GM19455 (cell line): ENCODE measurements around the gene ZNF592.
"Not testable (repeated sequence)": the region's sequence is repeated elsewhere in the genome, so short reads cannot be mapped to it uniquely, and the experiment has no call there.

Experiments used
- ATAC-seq: cut with Tn5 transposase; IDR thresholded peaks from one replicate; pipeline ENCODE4 v1.9.1; 2021; ENCODE audit not compliant: unreplicated experiment

ZNF592 gene

DNA sequence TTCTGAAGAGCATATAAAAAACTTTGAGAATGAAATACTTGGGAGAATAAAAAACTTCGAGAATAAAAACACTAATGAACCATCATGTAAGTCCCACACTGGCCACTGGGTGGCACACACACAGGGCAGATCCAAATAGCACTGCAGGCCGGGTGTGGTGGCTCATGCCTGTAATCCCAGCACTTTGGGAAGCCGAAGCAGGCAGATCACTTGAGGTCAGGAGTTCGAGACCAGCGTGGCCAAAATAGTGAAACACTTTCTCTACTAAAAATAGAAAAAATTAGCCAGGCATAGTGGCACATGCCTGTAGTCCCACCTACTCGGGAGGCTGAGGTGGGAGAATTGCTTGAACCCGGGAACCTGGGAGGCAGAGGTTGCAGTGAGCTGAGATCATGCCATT is 97.2 kb downstream of the ZNF592 start:
- ATAC-seq = not testable (repeated sequence)

DNA sequence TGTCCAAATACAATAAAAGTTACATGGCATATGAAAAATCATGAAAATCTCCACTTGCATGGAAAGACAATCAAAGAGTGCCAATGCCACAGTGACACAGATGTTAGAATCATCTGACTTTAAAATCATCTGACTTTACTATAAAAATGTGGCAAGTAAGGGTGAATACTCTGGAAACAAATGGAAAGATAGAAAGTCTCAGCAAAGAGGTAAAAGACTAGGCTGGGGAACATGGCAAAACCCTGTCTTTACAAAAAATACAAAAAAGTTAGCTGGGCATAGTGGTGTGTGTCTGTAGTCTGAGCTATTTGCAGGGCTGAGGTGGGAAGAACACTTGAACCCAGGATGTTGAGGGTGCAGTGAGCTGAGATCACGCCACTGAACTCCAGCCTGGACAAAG is 97.9 kb downstream of the ZNF592 start:
- ATAC-seq = no peak

DNA sequence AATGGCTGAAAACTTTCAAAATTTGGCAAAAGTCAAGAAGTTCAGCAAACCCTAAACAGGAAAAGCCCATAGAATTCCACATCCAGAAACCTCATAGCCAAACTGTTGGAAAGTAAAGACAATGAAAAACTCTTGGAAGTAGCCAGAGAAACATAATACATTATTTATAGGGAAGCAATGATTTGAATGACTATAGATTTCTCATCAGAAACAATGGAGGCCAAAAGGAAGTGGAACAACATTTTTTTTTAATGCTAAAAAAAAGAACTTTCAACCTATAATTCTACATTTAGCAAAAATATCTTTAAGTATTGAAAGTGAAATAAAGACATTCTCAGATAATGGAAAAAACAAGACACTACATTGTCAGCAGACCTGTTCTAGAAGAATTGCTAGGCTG is 99.0 kb downstream of the ZNF592 start:
- no peak for ATAC-seq

DNA sequence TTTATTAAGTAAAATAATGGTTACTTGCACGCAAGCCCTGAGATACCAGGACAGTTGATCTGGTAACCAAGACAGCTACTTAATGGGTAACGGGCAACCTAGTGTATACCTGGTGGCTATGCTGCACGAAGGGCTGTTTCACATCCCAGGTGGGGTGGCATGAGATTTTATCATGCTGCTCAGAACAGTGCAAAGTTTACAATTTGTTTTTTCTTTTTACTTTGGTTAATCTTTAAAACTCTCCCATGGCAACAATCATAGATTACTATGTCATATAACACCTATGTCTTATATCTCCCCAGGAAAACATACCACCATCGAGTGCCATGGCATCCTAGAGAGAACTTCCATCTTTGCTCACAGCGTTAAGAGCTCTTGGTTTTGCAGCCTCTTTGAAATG is 103.8 kb downstream of the ZNF592 start:
- no peak for ATAC-seq

GRCh38 chr15:84855136-84855535 is 106.7 kb downstream of the ZNF592 start:
- no peak for ATAC-seq

- ATAC-seq = no peak
Observed at GRCh38 chr15:84855765-84856164, 107.4 kb downstream of the ZNF592 start.
